A549 (cell line): ENCODE measurements around the gene PYCARD.

Experiments
- BHLHE40 ChIP-seq: IDR thresholded peaks from 2 replicates; pipeline ENCODE4 v1.6.1; 2012; ENCODE audit warnings: low read depth, low read length, inconsistent platforms
- CBX2 ChIP-seq: fragments of 200-600 bp; sonication (generic); IDR thresholded peaks from 2 replicates; pipeline ENCODE4 v1.6.1; 2016; ENCODE audit warnings: low read depth, mild to moderate bottlenecking, borderline replicate concordance
- MAZ ChIP-seq: fragments of 150-350 bp; IDR thresholded peaks from 2 replicates; pipeline ENCODE4 v1.6.1; 2014; ENCODE audit warnings: antibody characterized with exemption, low read depth, low read length, borderline replicate concordance
- NR3C1 ChIP-seq: fragments of >200 bp; sonication (Bioruptor Twin); formaldehyde crosslinking; IDR thresholded peaks from 3 replicates; pipeline ENCODE4 v1.6.1; 2017
- POLR2A ChIP-seq: IDR thresholded peaks from 2 replicates; pipeline ENCODE4 v1.6.1; 2012; ENCODE audit warnings: mild to moderate bottlenecking, low read length
- RFX5 ChIP-seq: fragments of 450-650 bp; IDR thresholded peaks from 2 replicates; pipeline ENCODE4 v1.7.1; 2014; ENCODE audit warnings: antibody characterized with exemption, mild to moderate bottlenecking, moderate library complexity
- RNF2 ChIP-seq: fragments of 200-600 bp; sonication (generic); IDR thresholded peaks from 2 replicates; pipeline ENCODE4 v1.6.1; 2016; ENCODE audit warnings: low read depth, mild to moderate bottlenecking, antibody characterized with exemption, moderate library complexity, borderline replicate concordance
- TF ChIP-seq, protein P1 (sequence below): fragments of >200 bp; sonication (Bioruptor Twin); formaldehyde crosslinking; IDR thresholded peaks from 3 replicates; pipeline ENCODE4 v1.5.1; 2016

DNA sequence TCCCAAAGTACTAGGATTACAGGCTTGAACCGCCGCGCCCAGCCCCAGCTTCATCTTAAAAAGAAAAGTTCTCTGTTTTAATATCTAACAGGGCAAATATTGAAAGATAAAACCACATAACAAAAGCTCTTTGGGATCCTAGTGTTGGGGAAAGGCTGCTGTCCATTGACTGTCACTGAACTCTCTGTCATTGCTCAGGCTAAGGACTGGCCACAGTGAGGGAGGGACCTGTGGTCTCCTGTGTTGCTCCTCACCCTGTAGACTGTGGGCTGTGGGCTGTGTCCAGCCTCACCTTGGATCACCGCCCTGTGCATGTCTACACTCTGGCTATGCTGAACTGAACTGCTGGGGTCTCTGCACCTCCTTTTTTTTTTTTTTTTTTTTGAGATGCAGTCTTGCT, 25.6 kb upstream of the PYCARD start:
- TF ChIP-seq BHLHE40 = no peak
- TF ChIP-seq MAZ = no peak
- TF ChIP-seq, protein P1, sequence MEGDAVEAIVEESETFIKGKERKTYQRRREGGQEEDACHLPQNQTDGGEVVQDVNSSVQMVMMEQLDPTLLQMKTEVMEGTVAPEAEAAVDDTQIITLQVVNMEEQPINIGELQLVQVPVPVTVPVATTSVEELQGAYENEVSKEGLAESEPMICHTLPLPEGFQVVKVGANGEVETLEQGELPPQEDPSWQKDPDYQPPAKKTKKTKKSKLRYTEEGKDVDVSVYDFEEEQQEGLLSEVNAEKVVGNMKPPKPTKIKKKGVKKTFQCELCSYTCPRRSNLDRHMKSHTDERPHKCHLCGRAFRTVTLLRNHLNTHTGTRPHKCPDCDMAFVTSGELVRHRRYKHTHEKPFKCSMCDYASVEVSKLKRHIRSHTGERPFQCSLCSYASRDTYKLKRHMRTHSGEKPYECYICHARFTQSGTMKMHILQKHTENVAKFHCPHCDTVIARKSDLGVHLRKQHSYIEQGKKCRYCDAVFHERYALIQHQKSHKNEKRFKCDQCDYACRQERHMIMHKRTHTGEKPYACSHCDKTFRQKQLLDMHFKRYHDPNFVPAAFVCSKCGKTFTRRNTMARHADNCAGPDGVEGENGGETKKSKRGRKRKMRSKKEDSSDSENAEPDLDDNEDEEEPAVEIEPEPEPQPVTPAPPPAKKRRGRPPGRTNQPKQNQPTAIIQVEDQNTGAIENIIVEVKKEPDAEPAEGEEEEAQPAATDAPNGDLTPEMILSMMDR = no peak
- TF ChIP-seq RFX5 = no peak
- TF ChIP-seq NR3C1 = no peak
- TF ChIP-seq POLR2A = no peak
- no peak for TF ChIP-seq CBX2
- TF ChIP-seq RNF2 = no peak
